K562 (cell line): Measurements from ENCODE around the gene XIRP2. TPM values are rescaled to one million over a fixed set of nuclear protein-coding genes. Genes with fewer than 3 reads are reported as not detected.

ENCODE experiments used
- ATAC-seq: fragments of 200-7000 bp; cut with Tn5 transposase; 3 replicates; pipeline ENCODE4 v1.9.1; 2020; ENCODE audit warnings: moderate library complexity
- BruUV-seq: library from RNA; stranded (reverse); fragments of 400-500 nt; replicated peaks from 2 replicates; lab custom pipeline; 2021; lab: Mats Ljungman, UMichigan
- CTCF ChIA-PET: fragments of 300-600 bp; formaldehyde crosslinking; extraction: SDS; loops from one replicate; lab custom pipeline; 2021; ENCODE audit warnings: low intra/inter-chr PET ratio; lab: Yijun Ruan, JAX
- POLR2A ChIA-PET: fragments of 300-600, 350-650 bp; sonication (Branson Sonifier 250); formaldehyde crosslinking; extraction: SDS; loops from one replicate; lab custom pipeline; 2021; ENCODE audit warnings: antibody characterized with exemption, inconsistent platforms; lab: Yijun Ruan, JAX
- DNase-seq, 4 experiments: peaks; one replicate each; pipeline versions ENCODE4 v3.0.0 to v3.0.0-alpha.2; 2011 to 2018; ENCODE audit warnings: low spot score in 3 of 4, mixed read lengths in 3 of 4; ENCODE audit errors: extremely low read depth in 1 of 4
- FAIRE-seq: peaks from 2 replicates; lab custom pipeline; 2011; peaks lifted over from hg19 to GRCh38; lab: Jason Lieb, UNC
- H2AFZ ChIP-seq: 2 replicates; pipeline ENCODE4 v1.6.0; 2011; ENCODE audit warnings: low read depth, low read length, control low read depth, inconsistent platforms
- H3K27ac ChIP-seq: fragments of 200-600 bp; 3 replicates; pipeline ENCODE4 v1.8.0; 2011; ENCODE audit warnings: low read depth, mild to moderate bottlenecking, control low read depth, inconsistent platforms, low read length, moderate library complexity, mixed read lengths; ENCODE audit errors: extremely low read depth
- H3K27me3 ChIP-seq, 2 experiments: fragments of 300-600 bp in 1 of 2; 2 replicates in 1 of 2; 3 replicates in 1 of 2; pipeline versions ENCODE4 v1.6.0 to v1.8.0; 2011; ENCODE audit warnings: inconsistent platforms in 2 of 2, low read length in 2 of 2, mild to moderate bottlenecking in 1 of 2, mixed read lengths in 1 of 2, moderate library complexity in 1 of 2; ENCODE audit not compliant: control insufficient read depth in 2 of 2, insufficient read depth in 2 of 2
- H3K36me3 ChIP-seq: fragments of 300-600 bp; 3 replicates; pipeline ENCODE4 v1.8.0; 2011; ENCODE audit warnings: mild to moderate bottlenecking, low read length, inconsistent platforms; ENCODE audit not compliant: control insufficient read depth, insufficient read depth
- H3K4me1 ChIP-seq, 2 experiments: fragments of 200-600 bp in 1 of 2; replicated peaks in 1 of 2; 2 replicates in 1 of 2; 3 replicates in 1 of 2; pipeline versions ENCODE4 v1.5.1 to v1.8.0; 2011; ENCODE audit warnings: inconsistent platforms in 2 of 2, low read length in 2 of 2, mild to moderate bottlenecking in 1 of 2, mixed read lengths in 1 of 2, moderate library complexity in 1 of 2; ENCODE audit not compliant: control insufficient read depth in 2 of 2, insufficient read depth in 2 of 2
- H3K4me2 ChIP-seq: 2 replicates; pipeline ENCODE4 v1.6.1; 2011; ENCODE audit warnings: low read length, control low read depth, inconsistent platforms, mixed read lengths; ENCODE audit not compliant: insufficient read depth
- H3K4me3 ChIP-seq: fragments of 200-600 bp; sonication (generic), shearing (Covaris generic); 2 replicates; pipeline ENCODE4 v1.5.1; 2016; ENCODE audit warnings: control low read depth, inconsistent platforms
- H3K79me2 ChIP-seq: fragments of 200-600 bp; 3 replicates; pipeline ENCODE4 v1.8.0; 2011; ENCODE audit warnings: low read length, inconsistent platforms; ENCODE audit not compliant: control insufficient read depth, insufficient read depth
- H3K9ac ChIP-seq, 2 experiments: 2 replicates each; pipeline versions ENCODE4 v1.6.0 to v1.6.1; 2011; ENCODE audit warnings: low read depth in 2 of 2, low read length in 2 of 2, control low read depth in 1 of 2, inconsistent platforms in 1 of 2, mild to moderate bottlenecking in 1 of 2, mixed read lengths in 1 of 2; ENCODE audit not compliant: insufficient read depth in 1 of 2
- H3K9me1 ChIP-seq: one replicate; pipeline ENCODE4 v1.6.0; 2011; ENCODE audit warnings: inconsistent platforms, mild to moderate bottlenecking, low read length, moderate library complexity; ENCODE audit not compliant: control insufficient read depth, insufficient read depth
- H3K9me3 ChIP-seq: replicated peaks from 2 replicates; pipeline ENCODE4 v1.5.1; 2011; ENCODE audit warnings: low read depth, low read length, inconsistent platforms; ENCODE audit not compliant: control insufficient read depth, insufficient read depth
- H4K20me1 ChIP-seq: replicated peaks from 2 replicates; pipeline ENCODE4 v1.6.1; 2011; ENCODE audit warnings: low read length, inconsistent platforms, mixed read lengths; ENCODE audit not compliant: control insufficient read depth, insufficient read depth
- BRD4 ChIP-seq: fragments of 200-600 bp; sonication (generic); IDR thresholded peaks from 2 replicates; pipeline ENCODE4 v1.6.1; 2017; ENCODE audit warnings: inconsistent platforms
- CCAR2 ChIP-seq: fragments of 200-400 bp; formaldehyde crosslinking; IDR thresholded peaks from 2 replicates; pipeline ENCODE4 v1.6.1; 2017; ENCODE audit warnings: mild to moderate bottlenecking, low read depth, low read length
- GABPB1 ChIP-seq: sonication (generic); formaldehyde crosslinking; IDR thresholded peaks from 2 replicates; pipeline ENCODE4 v1.8.0; 2022; ENCODE audit warnings: mild to moderate bottlenecking, missing genetic modification reagents
- PML ChIP-seq: IDR thresholded peaks from 2 replicates; pipeline ENCODE4 v1.6.1; 2012; ENCODE audit warnings: low read length, inconsistent platforms
- PTRF ChIP-seq: fragments of 450-650 bp; IDR thresholded peaks from 2 replicates; pipeline ENCODE4 v1.6.1; 2016; ENCODE audit warnings: mild to moderate bottlenecking, missing genetic modification characterization, missing compliant biosample characterization
- RBM34 ChIP-seq: fragments of 200-400 bp; formaldehyde crosslinking; IDR thresholded peaks from 2 replicates; pipeline ENCODE4 v1.6.1; 2018; ENCODE audit warnings: low read length, borderline replicate concordance; ENCODE audit not compliant: insufficient read depth
- THAP7 ChIP-seq: fragments of 250-450 bp; sonication (Bioruptor Pico); IDR thresholded peaks from 2 replicates; pipeline ENCODE4 v1.5.0; 2021
- XRCC4 ChIP-seq: IDR thresholded peaks from one replicate; pipeline ENCODE4 v1.6.1; 2011; ENCODE audit not compliant: insufficient read depth, insufficient read length; ENCODE audit errors: extremely low read depth
- WGBS: fragments of 100-300 bp; shearing (Covaris generic); methylation state at CpG from one replicate; pipeline ENCODE4 v1.1.6; 2016; ENCODE audit warnings: low coverage, mixed read lengths; ENCODE audit not compliant: insufficient coverage; ENCODE audit errors: missing lambda C conversion rate; 5-methylcytosine and 5-hydroxymethylcytosine counted together
- in situ Hi-C: fragments of 300-500 bp; cut with MboI; formaldehyde crosslinking; loops from 4 replicates; pipeline ENCODE4 v1.15.0; 2018; ENCODE audit warnings: inconsistent platforms, mixed read lengths
- intact Hi-C: fragments of 100-400 bp; cut with micrococcal nuclease; formaldehyde crosslinking; loops from 2 replicates; pipeline ENCODE4 v1.14.2; 2022
- polyA plus RNA-seq, 8 experiments: library from polyadenylated mRNA; depleted of rRNA in 4 of 8; stranded (reverse) in 5 of 8; unstranded in 3 of 8; fragments of >200 nt; fragmentation: Nextera tagmentation in 2 of 8; fragmentation: Illumina TruSeq in 1 of 8; extraction: Ambion mirVana in 2 of 8; extraction: Trizol in 1 of 8; gene quantifications; 2 replicates each; pipeline versions ENCODE4 v1.2.1 to v1.2.3, GENCODE V29; 2011 to 2014; ENCODE audit warnings: inconsistent platforms in 1 of 8, missing spikeins in 1 of 8
- total RNA-seq, 7 experiments: library from RNA; depleted of rRNA in 6 of 7; stranded (reverse); fragments of >200 nt in 6 of 7; fragmentation: Illumina TruSeq in 2 of 7; extraction: Trizol in 2 of 7; gene quantifications; 2 replicates each; pipeline versions ENCODE4 v1.2.1 to v1.2.3, GENCODE V29; 2011 to 2021; ENCODE audit warnings: low replicate concordance in 1 of 7

The XIRP2 gene
- total and polyA plus RNA-seq, 9 of the 15 experiments (the other 6 are each of a cell fraction or from before 2014, with no cell fraction given), result 0.04 to 0.10 (median 0.04) TPM; not detected in 2

GRCh38 chr2:166867874-166868514, 20.3 kb upstream of the XIRP2 start (continued):
- TF ChIP-seq XRCC4 (no peak), PTRF (tag) (no peak)

- no peak for TF ChIP-seq CCAR2
- no peak for TF ChIP-seq GABPB1
- TF ChIP-seq THAP7 (CRISPR knock-in tag), result no peak
- no peak for TF ChIP-seq RBM34
- TF ChIP-seq PML, result no peak
- no peak for TF ChIP-seq BRD4
- TF ChIP-seq, all 486 proteins: peak for 0
- FAIRE-seq (no peak), ATAC-seq (no peak), DNase-seq (no peak)
- intact Hi-C loops (no loop called here), in situ Hi-C loops (no loop called here)
- no peak overlapping the region for H2AFZ ChIP-seq
- H3K4me2 ChIP-seq, result no peak overlapping the region
- ChIA-PET CTCF (no interaction called here), POLR2A (no interaction called here)
- no peak overlapping the region for H3K4me3 ChIP-seq
- H3K27me3 ChIP-seq, result no peaks in the 10 kb centered on the region
- no peaks in the 10 kb centered on the region for H4K20me1 ChIP-seq
- no peaks in the 10 kb centered on the region for H3K4me1 ChIP-seq
- WGBS, result 0% methylated on average over 1 of the region's 1 CpG
- H3K36me3 ChIP-seq, result no peaks in the 10 kb centered on the region
- no TSS peak for BruUV-seq
- no peaks in the 10 kb centered on the region for H3K79me2 ChIP-seq
- H3K9me1 ChIP-seq, result no peaks in the 10 kb centered on the region
- H3K9me3 ChIP-seq, result peaks cover 2% of the 10 kb centered on the region; the same call in 1 of the 2 replicates
- H3K9ac ChIP-seq, result no peak overlapping the region
- no peak overlapping the region for H3K27ac ChIP-seq
These were observed 17.9 kb upstream of the XIRP2 start for GRCh38 chr2:166870346-166870745.
